Colonic mucosa (tissue), 4 donors: ENCODE results near the gene ZCCHC7. TPM values are rescaled to one million over a fixed set of nuclear protein-coding genes. Genes with fewer than 3 reads are reported as not detected.

ENCODE experiments used
- DNase-seq: peaks from one replicate; pipeline ENCODE4 v3.0.0-alpha.2; 2020
- H3K27ac ChIP-seq: fragments of 200-600 bp; one replicate; pipeline ENCODE4 v1.8.0; 2021
- H3K27me3 ChIP-seq: fragments of 200-600 bp; one replicate; pipeline ENCODE4 v1.8.0; 2021
- H3K36me3 ChIP-seq: fragments of 200-600 bp; one replicate; pipeline ENCODE4 v1.8.0; 2021
- H3K4me1 ChIP-seq: fragments of 200-600 bp; one replicate; pipeline ENCODE4 v1.8.0; 2021; ENCODE audit warnings: mild to moderate bottlenecking
- H3K4me3 ChIP-seq: fragments of 200-600 bp; one replicate; pipeline ENCODE4 v1.8.0; 2021
- H3K9ac ChIP-seq, 2 donors: one replicate each; pipeline ENCODE4 v1.7.0; 2013; ENCODE audit warnings: control low read depth in 2 of 2, low read depth in 2 of 2, low read length in 2 of 2
- H3K9me3 ChIP-seq: fragments of 200-600 bp; one replicate; pipeline ENCODE4 v1.8.0; 2021
- intact Hi-C: fragments of 100-400 bp; cut with DNase I; formaldehyde crosslinking; loops from one replicate; pipeline ENCODE4 v1.14.1; 2022
- total RNA-seq, 2 donors: library from RNA; stranded (reverse); fragmentation: NEBNext Ultra II Directional in 1 of 2; extraction: Animal tissue kit (Norgen Biotek cat#: 25700) in 1 of 2; gene quantifications; one replicate each; pipeline ENCODE4 v1.2.1, GENCODE V29; 2021
- TF ChIP-seq, protein P1 (sequence below): fragments of 200-600 bp; IDR thresholded peaks from one replicate; pipeline ENCODE4 v1.8.0; 2022; ENCODE audit warnings: antibody characterized with exemption, mild to moderate bottlenecking
- donor health status: healthy.
- donor health status: DM: no; HTN: no; CAD: no.
- donor health status: DM: no; HTN: no; CAD: no.

ZCCHC7 gene
- total RNA-seq, 2 donors from 2014 or later = 14.6 to 15.9 TPM

- no peak for DNase-seq
- no peaks in the 10 kb centered on the region for H3K36me3 ChIP-seq
- H3K9me3 ChIP-seq = no peaks in the 10 kb centered on the region
- H3K27ac ChIP-seq = no peak overlapping the region
- H3K4me1 ChIP-seq = no peaks in the 10 kb centered on the region
- H3K27me3 ChIP-seq = no peaks in the 10 kb centered on the region
- no peak overlapping the region for H3K4me3 ChIP-seq
- intact Hi-C loops = no loop called here
- TF ChIP-seq, protein P1, sequence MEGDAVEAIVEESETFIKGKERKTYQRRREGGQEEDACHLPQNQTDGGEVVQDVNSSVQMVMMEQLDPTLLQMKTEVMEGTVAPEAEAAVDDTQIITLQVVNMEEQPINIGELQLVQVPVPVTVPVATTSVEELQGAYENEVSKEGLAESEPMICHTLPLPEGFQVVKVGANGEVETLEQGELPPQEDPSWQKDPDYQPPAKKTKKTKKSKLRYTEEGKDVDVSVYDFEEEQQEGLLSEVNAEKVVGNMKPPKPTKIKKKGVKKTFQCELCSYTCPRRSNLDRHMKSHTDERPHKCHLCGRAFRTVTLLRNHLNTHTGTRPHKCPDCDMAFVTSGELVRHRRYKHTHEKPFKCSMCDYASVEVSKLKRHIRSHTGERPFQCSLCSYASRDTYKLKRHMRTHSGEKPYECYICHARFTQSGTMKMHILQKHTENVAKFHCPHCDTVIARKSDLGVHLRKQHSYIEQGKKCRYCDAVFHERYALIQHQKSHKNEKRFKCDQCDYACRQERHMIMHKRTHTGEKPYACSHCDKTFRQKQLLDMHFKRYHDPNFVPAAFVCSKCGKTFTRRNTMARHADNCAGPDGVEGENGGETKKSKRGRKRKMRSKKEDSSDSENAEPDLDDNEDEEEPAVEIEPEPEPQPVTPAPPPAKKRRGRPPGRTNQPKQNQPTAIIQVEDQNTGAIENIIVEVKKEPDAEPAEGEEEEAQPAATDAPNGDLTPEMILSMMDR = no peak
- no peak overlapping the region for H3K9ac ChIP-seq
Measured at GRCh38 chr9:37192803-37193202, 72.4 kb downstream of the ZCCHC7 start.

- H3K36me3 ChIP-seq = no peaks in the 10 kb centered on the region
- no peak overlapping the region for H3K9ac ChIP-seq
- no peak overlapping the region for H3K27ac ChIP-seq
- no peaks in the 10 kb centered on the region for H3K27me3 ChIP-seq
- H3K9me3 ChIP-seq = no peaks in the 10 kb centered on the region
- H3K4me1 ChIP-seq = no peaks in the 10 kb centered on the region
- no peak overlapping the region for H3K4me3 ChIP-seq
- intact Hi-C loops = no loop called here
- TF ChIP-seq, protein P1 = no peak
- DNase-seq = no peak
Measured at GRCh38 chr9:37197158-37198038, 77.0 kb downstream of the ZCCHC7 start.

DNA sequence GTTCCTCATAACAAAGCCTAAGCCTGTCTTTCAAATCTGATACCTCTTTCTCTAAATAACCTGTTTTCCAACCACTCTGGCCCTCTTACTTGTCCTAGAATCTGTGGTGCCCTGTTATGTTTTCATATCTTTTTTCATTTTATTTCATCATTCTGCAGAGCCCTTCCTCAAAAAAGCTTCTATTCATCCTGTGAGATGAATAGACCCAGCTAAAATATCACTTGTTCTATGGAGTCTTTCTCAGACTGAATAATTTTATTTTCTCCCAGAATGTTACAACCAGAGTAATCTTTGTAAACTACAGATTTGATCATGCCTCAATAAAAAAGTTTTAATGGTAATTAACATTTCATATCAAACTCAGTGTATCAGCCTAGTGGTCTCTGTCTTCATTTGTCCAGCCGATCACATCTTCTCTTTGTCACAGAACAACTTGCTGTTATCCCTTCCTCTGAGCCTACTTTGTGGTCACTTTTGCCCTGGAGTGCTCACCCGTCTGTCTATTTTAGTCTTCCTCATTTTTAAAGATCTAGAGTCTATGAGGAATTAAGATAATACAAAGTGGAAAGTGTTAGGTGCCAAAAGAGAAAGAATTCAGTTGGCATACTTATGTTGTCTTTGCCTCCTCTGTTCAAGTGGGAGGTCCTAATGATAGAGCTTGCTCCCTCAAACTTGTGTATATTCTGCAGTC is 77.8 kb downstream of the ZCCHC7 start:
- intact Hi-C loops = no loop called here

GRCh38 chr9:37198831-37199230 is 78.5 kb downstream of the ZCCHC7 start:
- H3K9me3 ChIP-seq = no peaks in the 10 kb centered on the region
- no peaks in the 10 kb centered on the region for H3K4me1 ChIP-seq
- TF ChIP-seq, protein P1 = no peak
- H3K27me3 ChIP-seq = no peaks in the 10 kb centered on the region
- no peaks in the 10 kb centered on the region for H3K36me3 ChIP-seq
- DNase-seq = no peak
- H3K4me3 ChIP-seq = no peak overlapping the region
- no peak overlapping the region for H3K27ac ChIP-seq
- intact Hi-C loops = no loop called here
- no peak overlapping the region for H3K9ac ChIP-seq

More for the DNA sequence above, 77.8 kb downstream of the ZCCHC7 start:
- no peaks in the 10 kb centered on the region for H3K9me3 ChIP-seq
- no peaks in the 10 kb centered on the region for H3K27me3 ChIP-seq
- DNase-seq = no peak
- TF ChIP-seq, protein P1 = no peak
- H3K36me3 ChIP-seq = no peaks in the 10 kb centered on the region
- no peak overlapping the region for H3K4me3 ChIP-seq
- H3K4me1 ChIP-seq = no peaks in the 10 kb centered on the region
- no peak overlapping the region for H3K9ac ChIP-seq
- H3K27ac ChIP-seq = no peak overlapping the region

GRCh38 chr9:37200433-37201005 is 80.1 kb downstream of the ZCCHC7 start:
- no peak overlapping the region for H3K4me3 ChIP-seq
- TF ChIP-seq, protein P1 = no peak
- H3K36me3 ChIP-seq = no peaks in the 10 kb centered on the region
- H3K27ac ChIP-seq = no peak overlapping the region
- no peak overlapping the region for H3K9ac ChIP-seq
- H3K4me1 ChIP-seq = no peaks in the 10 kb centered on the region
- DNase-seq = no peak
- no peaks in the 10 kb centered on the region for H3K27me3 ChIP-seq
- no peaks in the 10 kb centered on the region for H3K9me3 ChIP-seq
- intact Hi-C loops = loop anchor here (10.0 kb wide), 1 partner anchor 64 kb away; no protein-coding TSS in a partner anchor
